Esophagus squamous epithelium (tissue), 5 donors: ENCODE results near the gene PDLIM5. TPM values are rescaled to one million over a fixed set of nuclear protein-coding genes. Genes with fewer than 3 reads are reported as not detected.

ENCODE experiments used
- DNase-seq: peaks from one replicate; lab custom pipeline; 2025; lab: John Stamatoyannopoulos, UW
- H3K27ac ChIP-seq, 4 donors: fragments of 200-600 bp; sonication (generic); one replicate each; pipeline ENCODE4 v1.5.1; 2016 to 2019; ENCODE audit warnings: mild to moderate bottlenecking in 1 of 4
- H3K27me3 ChIP-seq, 4 donors: fragments of 200-600 bp; sonication (generic); 1 replicate in 3 of 4; 2 replicates in 1 of 4; pipeline versions ENCODE4 v1.5.1 to v1.6.0; 2017 to 2021; ENCODE audit warnings: antibody characterized with exemption in 1 of 4
- H3K36me3 ChIP-seq, 3 donors: fragments of 200-600 bp; sonication (generic); one replicate each; pipeline ENCODE4 v1.5.1; 2016 to 2019
- H3K4me1 ChIP-seq, 3 donors: fragments of 200-600 bp; sonication (generic); one replicate each; pipeline ENCODE4 v1.5.1; 2017 to 2019
- H3K4me3 ChIP-seq, 4 donors: fragments of 200-600 bp; sonication (generic); 1 replicate in 3 of 4; 2 replicates in 1 of 4; pipeline ENCODE4 v1.5.1; 2016 to 2019; ENCODE audit warnings: mild to moderate bottlenecking in 2 of 4, moderate library complexity in 1 of 4
- H3K9me3 ChIP-seq, 3 donors: fragments of 200-600 bp; sonication (generic); one replicate each; pipeline ENCODE4 v1.5.1; 2016 to 2019
- POLR2A ChIP-seq, 4 donors: fragments of 450-650 bp; IDR thresholded peaks; one replicate each; pipeline ENCODE4 v1.6.1; 2017; ENCODE audit warnings: antibody characterized with exemption in 4 of 4, mild to moderate bottlenecking in 4 of 4, moderate library complexity in 3 of 4
- WGBS, 2 donors: methylation state at CpG; one replicate each; pipeline ENCODE4 v1.1.5; 2018; 5-methylcytosine and 5-hydroxymethylcytosine counted together
- intact Hi-C: fragments of 100-400 bp; cut with DNase I; formaldehyde crosslinking; loops from one replicate; pipeline ENCODE4 v1.15.0; 2022
- total RNA-seq, 4 donors: library from RNA; depleted of rRNA; stranded (reverse); fragments of >200 nt; gene quantifications; one replicate each; pipeline ENCODE4 v1.1.0, GENCODE V29; 2016
- TF ChIP-seq, protein P1 (sequence below), 6 experiments: fragments of 450-650 bp in 4 of 6; fragments of 200-600 bp in 2 of 6; sonication (generic) in 2 of 6; IDR thresholded peaks; one replicate each; pipeline ENCODE4 v1.5.1; 2016 to 2019; ENCODE audit warnings: antibody characterized with exemption in 6 of 6, mild to moderate bottlenecking in 4 of 6, moderate library complexity in 4 of 6
- donor health status: DM: yes; HTN: yes; CAD: no.

PDLIM5 gene
- total RNA-seq, 4 donors from 2014 or later, result 57.0 to 204 (median 157) TPM

DNA sequence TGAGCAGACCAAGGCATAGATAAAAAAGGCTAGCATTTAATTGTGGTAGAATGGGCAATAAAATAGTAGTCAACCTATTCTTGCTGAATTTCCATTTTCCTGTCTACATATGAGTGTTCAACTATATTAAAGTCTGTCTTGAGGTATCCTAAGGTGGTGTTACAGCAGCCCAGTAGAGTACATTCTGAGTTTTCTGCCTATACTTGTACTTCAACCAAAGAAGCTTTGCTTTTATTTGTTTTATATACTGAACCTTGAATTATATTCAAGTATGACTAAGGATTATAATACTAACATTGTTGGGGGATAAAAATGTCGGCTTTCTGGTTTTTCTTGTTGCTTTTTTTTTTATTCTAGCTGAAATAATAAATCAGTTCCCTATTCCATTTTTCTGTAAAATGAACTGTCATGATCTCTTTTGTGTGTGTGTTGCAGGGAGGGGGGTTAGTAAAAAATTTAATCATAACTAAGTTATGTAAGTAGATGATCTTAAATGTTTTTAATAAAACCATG, 106.7 kb downstream of the PDLIM5 start:
- H3K36me3 ChIP-seq, result no peaks in the 10 kb centered on the region
- H3K4me1 ChIP-seq, result peaks cover 11 to 55% (median 24%) of the 10 kb centered on the region in 3 donors
- TF ChIP-seq, protein P1, sequence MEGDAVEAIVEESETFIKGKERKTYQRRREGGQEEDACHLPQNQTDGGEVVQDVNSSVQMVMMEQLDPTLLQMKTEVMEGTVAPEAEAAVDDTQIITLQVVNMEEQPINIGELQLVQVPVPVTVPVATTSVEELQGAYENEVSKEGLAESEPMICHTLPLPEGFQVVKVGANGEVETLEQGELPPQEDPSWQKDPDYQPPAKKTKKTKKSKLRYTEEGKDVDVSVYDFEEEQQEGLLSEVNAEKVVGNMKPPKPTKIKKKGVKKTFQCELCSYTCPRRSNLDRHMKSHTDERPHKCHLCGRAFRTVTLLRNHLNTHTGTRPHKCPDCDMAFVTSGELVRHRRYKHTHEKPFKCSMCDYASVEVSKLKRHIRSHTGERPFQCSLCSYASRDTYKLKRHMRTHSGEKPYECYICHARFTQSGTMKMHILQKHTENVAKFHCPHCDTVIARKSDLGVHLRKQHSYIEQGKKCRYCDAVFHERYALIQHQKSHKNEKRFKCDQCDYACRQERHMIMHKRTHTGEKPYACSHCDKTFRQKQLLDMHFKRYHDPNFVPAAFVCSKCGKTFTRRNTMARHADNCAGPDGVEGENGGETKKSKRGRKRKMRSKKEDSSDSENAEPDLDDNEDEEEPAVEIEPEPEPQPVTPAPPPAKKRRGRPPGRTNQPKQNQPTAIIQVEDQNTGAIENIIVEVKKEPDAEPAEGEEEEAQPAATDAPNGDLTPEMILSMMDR (IDR thresholded peaks at IDR 0.05), result no peak
- no peak for TF ChIP-seq POLR2A (IDR thresholded peaks at IDR 0.05)
- intact Hi-C loops, result no loop called here
- no peaks in the 10 kb centered on the region for H3K27me3 ChIP-seq
- no peak for DNase-seq
- peak overlapping the region; percentile 18 to 76 (median 47) for H3K27ac ChIP-seq
- no peak overlapping the region for H3K4me3 ChIP-seq
- WGBS, 2 donors, result 32 to 83% methylated on average over 1 of the region's 1 CpG
- H3K9me3 ChIP-seq, result no peaks in the 10 kb centered on the region

GRCh38 chr4:94559351-94559806, 107.6 kb downstream of the PDLIM5 start:
- 29 to 46% methylated on average over 3 of the region's 3 CpGs for WGBS, 2 donors
- Histone ChIP-seq H3K27me3 (no peaks in the 10 kb centered on the region), H3K9me3 (no peaks in the 10 kb centered on the region), H3K4me1 (peaks cover 11 to 55% (median 24%) of the 10 kb centered on the region in 3 donors), H3K4me3 (no peak overlapping the region), H3K36me3 (no peaks in the 10 kb centered on the region), H3K27ac (peak overlapping the region; percentile 22 to 76 (median 50))
- DNase-seq, result no peak
- intact Hi-C loops, result no loop called here
- TF ChIP-seq, protein P1 (IDR thresholded peaks at IDR 0.05), result no peak
- TF ChIP-seq POLR2A (IDR thresholded peaks at IDR 0.05), result no peak

DNA sequence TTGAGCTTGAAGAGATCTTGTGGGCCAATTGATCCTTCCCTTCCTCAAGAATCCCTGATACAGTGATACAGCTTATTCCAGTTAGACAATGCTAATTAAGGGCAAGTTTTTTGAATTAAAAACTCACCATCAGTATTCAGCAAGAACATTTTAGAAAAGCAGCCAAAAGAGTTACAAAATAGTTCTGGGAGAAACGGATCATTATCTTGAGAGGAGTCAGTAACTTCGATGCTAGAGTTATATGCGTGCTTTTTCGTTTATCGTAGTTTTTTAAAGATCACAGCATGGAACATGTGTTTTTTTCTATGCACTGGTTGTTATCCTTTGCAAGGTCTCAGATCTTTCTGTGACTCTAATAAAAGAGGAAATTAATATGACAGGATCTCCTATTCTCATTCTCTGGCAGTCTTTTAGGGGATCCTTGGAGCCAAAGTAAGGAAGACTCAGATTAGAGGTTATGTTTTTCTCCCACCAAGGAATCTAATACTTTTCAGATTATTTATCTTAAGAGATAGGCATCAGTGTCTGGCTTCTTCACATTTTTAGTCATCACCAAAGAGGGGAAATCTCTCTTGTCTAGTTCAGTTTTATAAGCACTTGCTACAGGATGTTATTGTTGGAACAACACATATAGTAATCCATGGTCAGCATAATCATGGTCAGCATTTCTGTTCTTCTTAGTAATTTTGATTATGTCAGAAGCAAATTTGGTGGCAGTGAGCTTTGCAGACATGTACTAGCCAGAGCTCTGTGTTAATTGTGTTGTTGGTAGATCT, 109.7 kb downstream of the PDLIM5 start:
- Histone ChIP-seq H3K4me3 (no peak overlapping the region), H3K4me1 (peaks cover 11 to 55% (median 24%) of the 10 kb centered on the region in 3 donors), H3K27ac (peak overlapping the region in 2 of 4 donors; percentile 72 to 76), H3K36me3 (no peaks in the 10 kb centered on the region), H3K27me3 (no peaks in the 10 kb centered on the region), H3K9me3 (no peaks in the 10 kb centered on the region)
- DNase-seq, result no peak
- intact Hi-C loops, result no loop called here
- 70 to 73% methylated on average over 5 of the region's 5 CpGs for WGBS, 2 donors
- TF ChIP-seq, protein P1 (IDR thresholded peaks at IDR 0.05), result no peak

- Histone ChIP-seq H3K4me1 (peaks cover 11 to 55% (median 24%) of the 10 kb centered on the region in 3 donors), H3K36me3 (no peaks in the 10 kb centered on the region), H3K9me3 (no peaks in the 10 kb centered on the region), H3K4me3 (no peak overlapping the region), H3K27ac (no peak overlapping the region), H3K27me3 (no peaks in the 10 kb centered on the region)
- intact Hi-C loops, result no loop called here
- TF ChIP-seq, protein P1 (IDR thresholded peaks at IDR 0.05), result no peak
- no peak for TF ChIP-seq POLR2A (IDR thresholded peaks at IDR 0.05)
- 74 to 78% methylated on average over 1 of the region's 1 CpG for WGBS, 2 donors
- DNase-seq, result no peak
These were observed 110.5 kb downstream of the PDLIM5 start for GRCh38 chr4:94562285-94562684.

DNA sequence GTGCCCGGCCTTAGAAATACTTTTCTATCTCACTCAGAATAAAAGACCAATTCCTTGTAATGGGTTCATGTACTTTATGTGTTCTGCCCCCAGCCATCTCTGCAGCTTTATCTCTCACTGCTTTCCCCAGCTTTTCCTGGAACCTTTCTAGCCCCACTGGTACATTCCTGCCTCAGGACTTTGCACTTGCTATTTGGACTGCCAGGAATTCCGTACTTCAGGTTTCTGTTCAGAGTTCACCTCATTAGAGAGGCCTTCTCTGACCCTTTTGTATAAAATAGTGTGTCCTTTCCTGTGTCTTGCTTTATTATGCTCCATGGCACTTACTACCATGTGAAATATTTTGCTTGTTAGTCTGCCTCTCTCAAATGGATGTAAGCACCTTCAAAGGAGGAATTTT, 112.5 kb downstream of the PDLIM5 start:
- intact Hi-C loops, result no loop called here
- Histone ChIP-seq H3K9me3 (no peaks in the 10 kb centered on the region), H3K27me3 (no peaks in the 10 kb centered on the region), H3K4me1 (peaks cover 11 to 46% (median 19%) of the 10 kb centered on the region in 3 donors), H3K4me3 (no peak overlapping the region), H3K27ac (no peak overlapping the region), H3K36me3 (no peaks in the 10 kb centered on the region)
- no peak for TF ChIP-seq POLR2A (IDR thresholded peaks at IDR 0.05)
- TF ChIP-seq, protein P1 (IDR thresholded peaks at IDR 0.05), result no peak
- 90 to 92% methylated on average over 2 of the region's 2 CpGs for WGBS, 2 donors
- DNase-seq, result no peak
